Measurements from ENCODE around the gene DPF3.

GRCh38 chr14:72882463-72882862 is 11.4 kb downstream of the DPF3 start:
- TF ChIP-seq CEBPB (IDR thresholded peaks at IDR 0.05) (no peak), MAX (IDR thresholded peaks at IDR 0.05) (no peak), TAF1 (IDR thresholded peaks at IDR 0.05; ENCODE audit: low read depth) (no peak), NFIC (IDR thresholded peaks at IDR 0.05) (no peak), REST (IDR thresholded peaks at IDR 0.05; ENCODE audit: low read depth) (no peak), CREB1 (IDR thresholded peaks at IDR 0.05; ENCODE audit: low read depth) (no peak), TEAD4 (IDR thresholded peaks at IDR 0.05) (no peak), ZBTB7A (IDR thresholded peaks at IDR 0.05; ENCODE audit: low read depth) (no peak), EP300 (IDR thresholded peaks at IDR 0.05; ENCODE audit: borderline replicate concordance) (no peak), EGR1 (IDR thresholded peaks at IDR 0.05) (no peak), FOXM1 (IDR thresholded peaks at IDR 0.05; ENCODE audit: borderline replicate concordance, low read depth) (no peak), RAD21 (IDR thresholded peaks at IDR 0.05; ENCODE audit: low read depth) (no peak)
